ENCODE measurements around the gene ABI3BP.
A peak's percentile ranks its signal among the peaks of the same experiment; 100 is the strongest.

ABI3BP gene

GRCh38 chr3:100984308-100984707 lies 8.9 kb downstream of the ABI3BP start:
- no peak for DNase-seq (ENCODE audit: low spot score)

GRCh38 chr3:100982710-100983109 lies 10.5 kb downstream of the ABI3BP start:
- DNase-seq (ENCODE audit: low spot score) = peak; percentile 22

- DNase-seq (ENCODE audit: low spot score) = no peak
Observed at GRCh38 chr3:100981164-100981911, 11.9 kb downstream of the ABI3BP start.

GRCh38 chr3:100978011-100978659 lies 15.1 kb downstream of the ABI3BP start:
- no peak for DNase-seq (ENCODE audit: low spot score)

GRCh38 chr3:100976611-100977010 lies 16.6 kb downstream of the ABI3BP start:
- DNase-seq (ENCODE audit: low spot score) = no peak

GRCh38 chr3:100975714-100976113 lies 17.5 kb downstream of the ABI3BP start:
- DNase-seq (ENCODE audit: low spot score) = no peak

GRCh38 chr3:100973594-100973993 lies 19.6 kb downstream of the ABI3BP start:
- DNase-seq (ENCODE audit: low spot score) = no peak

GRCh38 chr3:100972867-100973266 lies 20.4 kb downstream of the ABI3BP start:
- DNase-seq (ENCODE audit: low spot score) = no peak

GRCh38 chr3:100972301-100972844 lies 20.8 kb downstream of the ABI3BP start:
- no peak for DNase-seq (ENCODE audit: low spot score)

GRCh38 chr3:100971798-100972197 lies 21.4 kb downstream of the ABI3BP start:
- DNase-seq (ENCODE audit: low spot score) = no peak

- DNase-seq (ENCODE audit: low spot score) = no peak
Observed at GRCh38 chr3:100970477-100970990, 22.7 kb downstream of the ABI3BP start.

GRCh38 chr3:100968932-100969906 lies 24.0 kb downstream of the ABI3BP start:
- DNase-seq (ENCODE audit: low spot score) = no peak

- no peak for DNase-seq (ENCODE audit: low spot score)
Observed at GRCh38 chr3:100966807-100967206, 26.4 kb downstream of the ABI3BP start.

GRCh38 chr3:100966049-100966491 lies 27.2 kb downstream of the ABI3BP start:
- no peak for DNase-seq (ENCODE audit: low spot score)

- DNase-seq (ENCODE audit: low spot score) = no peak
Observed at GRCh38 chr3:100963041-100963440, 30.2 kb downstream of the ABI3BP start.

- DNase-seq (ENCODE audit: low spot score) = no peak
Observed at GRCh38 chr3:100957261-100957986, 35.8 kb downstream of the ABI3BP start.

- no peak for DNase-seq (ENCODE audit: low spot score)
Observed at GRCh38 chr3:100956276-100956675, 36.9 kb downstream of the ABI3BP start.

GRCh38 chr3:100954990-100955389 lies 38.2 kb downstream of the ABI3BP start:
- DNase-seq (ENCODE audit: low spot score) = no peak

- DNase-seq (ENCODE audit: low spot score) = no peak
Observed at GRCh38 chr3:100954199-100954935, 38.9 kb downstream of the ABI3BP start.

- no peak for DNase-seq (ENCODE audit: low spot score)
Observed at GRCh38 chr3:100953103-100953502, 40.1 kb downstream of the ABI3BP start.

All from globus pallidus (tissue), 1 donor.